SK-N-SH (cell line): ENCODE results near the gene PARD3. TPM values are rescaled to one million over a fixed set of nuclear protein-coding genes. Genes with fewer than 3 reads are reported as not detected.

ENCODE experiments used
- CTCF ChIA-PET: fragments of 300-600, 350-600 bp; formaldehyde crosslinking; extraction: SDS; loops from one replicate; lab custom pipeline; 2021; lab: Yijun Ruan, JAX
- POLR2A ChIA-PET: fragments of 350-600 bp; sonication (Branson Sonifier 250); formaldehyde crosslinking; extraction: SDS; loops from one replicate; lab custom pipeline; 2020; ENCODE audit warnings: antibody characterized with exemption, inconsistent platforms; lab: Yijun Ruan, JAX
- DNase-seq: peaks from one replicate; pipeline ENCODE4 v3.0.0; 2012
- H2AFZ ChIP-seq: fragments of 200-600 bp; sonication (generic); 2 replicates; pipeline ENCODE4 v1.8.1; 2016; ENCODE audit warnings: antibody characterized with exemption, mild to moderate bottlenecking, low read depth
- H3F3A ChIP-seq: fragments of 200-600 bp; sonication (generic); replicated peaks from 2 replicates; pipeline ENCODE3; 2016; ENCODE audit warnings: antibody characterized with exemption, mild to moderate bottlenecking; ENCODE audit not compliant: insufficient read depth
- H3K27ac ChIP-seq, 2 experiments: fragments of 200-500 bp in 1 of 2; fragments of 200-600 bp in 1 of 2; sonication (Bioruptor generic) in 1 of 2; sonication (generic), shearing (Covaris generic) in 1 of 2; 2 replicates each; pipeline versions ENCODE4 v1.5.1 to v1.6.1; 2014 to 2016; ENCODE audit warnings: low read depth in 2 of 2, inconsistent platforms in 1 of 2, low read length in 1 of 2, mild to moderate bottlenecking in 1 of 2, mixed read lengths in 1 of 2
- H3K27me3 ChIP-seq: fragments of 200-600 bp; sonication (generic), shearing (Covaris generic); 2 replicates; pipeline ENCODE4 v1.6.1; 2016; ENCODE audit warnings: mixed run types; ENCODE audit not compliant: insufficient read depth
- H3K36me3 ChIP-seq, 2 experiments: fragments of 200-500 bp in 1 of 2; fragments of 200-600 bp in 1 of 2; sonication (Bioruptor generic) in 1 of 2; sonication (generic) in 1 of 2; replicated peaks in 1 of 2; 2 replicates each; pipeline versions ENCODE3 to v1.5.1; 2014 to 2016; ENCODE audit warnings: low read length in 1 of 2, mild to moderate bottlenecking in 1 of 2; ENCODE audit not compliant: insufficient read depth in 2 of 2, control insufficient read depth in 1 of 2
- H3K4me1 ChIP-seq, 2 experiments: fragments of 200-500 bp in 1 of 2; fragments of 200-600 bp in 1 of 2; sonication (Bioruptor generic) in 1 of 2; sonication (generic), shearing (Covaris generic) in 1 of 2; 2 replicates each; pipeline versions ENCODE4 v1.5.1 to v1.6.1; 2014 to 2016; ENCODE audit warnings: low read depth in 1 of 2, low read length in 1 of 2, mixed run types in 1 of 2; ENCODE audit not compliant: insufficient read depth in 2 of 2, control insufficient read depth in 1 of 2
- H3K4me2 ChIP-seq: fragments of 200-600 bp; sonication (generic), shearing (Covaris generic); 2 replicates; pipeline ENCODE4 v1.6.1; 2017; ENCODE audit warnings: mixed run types
- H3K4me3 ChIP-seq, 2 experiments: fragments of 200-500 bp in 1 of 2; fragments of 200-600 bp in 1 of 2; sonication (Bioruptor generic) in 1 of 2; sonication (generic), shearing (Covaris generic) in 1 of 2; 2 replicates each; pipeline versions ENCODE4 v1.5.1 to v1.8.1; 2014 to 2016; ENCODE audit warnings: low read depth in 2 of 2, inconsistent platforms in 1 of 2, low read length in 1 of 2, mild to moderate bottlenecking in 1 of 2, mixed read lengths in 1 of 2, moderate library complexity in 1 of 2
- H3K79me2 ChIP-seq: fragments of 200-600 bp; sonication (generic); 2 replicates; pipeline ENCODE4 v1.8.1; 2017; ENCODE audit warnings: mild to moderate bottlenecking; ENCODE audit not compliant: insufficient read depth
- H3K9ac ChIP-seq: fragments of 200-600 bp; sonication (generic); 2 replicates; pipeline ENCODE4 v1.6.1; 2017; ENCODE audit warnings: mixed run types
- H3K9me2 ChIP-seq: fragments of 200-600 bp; sonication (generic); 2 replicates; pipeline ENCODE4 v1.6.1; 2017; ENCODE audit warnings: mixed run types
- H3K9me3 ChIP-seq: fragments of 200-600 bp; sonication (generic); 2 replicates; pipeline ENCODE4 v1.6.1; 2017; ENCODE audit warnings: mixed run types, mild to moderate bottlenecking, moderate library complexity
- H4K20me1 ChIP-seq: fragments of 200-600 bp; sonication (generic); 2 replicates; pipeline ENCODE4 v1.6.1; 2017; ENCODE audit warnings: mild to moderate bottlenecking, mixed run types; ENCODE audit not compliant: insufficient read depth
- CTCF ChIP-seq: fragments of 200-600 bp; sonication (generic); IDR thresholded peaks from 2 replicates; pipeline ENCODE4 v1.6.1; 2017; ENCODE audit warnings: antibody characterized with exemption, mild to moderate bottlenecking, moderate library complexity
- ELF1 ChIP-seq: IDR thresholded peaks from 2 replicates; pipeline ENCODE4 v1.4.0; 2012
- FOXM1 ChIP-seq: IDR thresholded peaks from 2 replicates; pipeline ENCODE4 v1.4.0; 2012; ENCODE audit warnings: low read depth, mild to moderate bottlenecking
- IRF3 ChIP-seq: fragments of 150-350 bp; IDR thresholded peaks from 2 replicates; pipeline ENCODE4 v1.6.1; 2016; ENCODE audit warnings: mild to moderate bottlenecking, low read depth, low read length
- JUND ChIP-seq: IDR thresholded peaks from 2 replicates; pipeline ENCODE4 v1.4.0; 2012
- MEF2A ChIP-seq: IDR thresholded peaks from 2 replicates; pipeline ENCODE4 v1.4.0; 2012; ENCODE audit warnings: low read depth, borderline replicate concordance
- MXI1 ChIP-seq: IDR thresholded peaks from 2 replicates; pipeline ENCODE4 v1.6.1; 2012; ENCODE audit warnings: mild to moderate bottlenecking, low read depth, low read length, improper control_type of control experiment
- POLR2AphosphoS5 ChIP-seq: IDR thresholded peaks from 2 replicates; pipeline ENCODE4 v1.6.1; 2012; ENCODE audit warnings: low read depth, low read length
- RAD21 ChIP-seq: IDR thresholded peaks from 2 replicates; pipeline ENCODE4 v1.6.1; 2012; ENCODE audit warnings: mild to moderate bottlenecking, low read length
- REST ChIP-seq: IDR thresholded peaks from 2 replicates; pipeline ENCODE4 v1.6.1; 2012; ENCODE audit warnings: mild to moderate bottlenecking, low read depth, low read length, moderate library complexity
- RFX5 ChIP-seq: IDR thresholded peaks from 2 replicates; pipeline ENCODE4 v1.6.1; 2012; ENCODE audit warnings: mild to moderate bottlenecking, improper control_type of control experiment, low read length
- SMC3 ChIP-seq: IDR thresholded peaks from 2 replicates; pipeline ENCODE4 v1.6.1; 2012; ENCODE audit warnings: low read depth, low read length, improper control_type of control experiment
- TCF12 ChIP-seq: IDR thresholded peaks from 2 replicates; pipeline ENCODE4 v1.4.0; 2012
- TEAD4 ChIP-seq: IDR thresholded peaks from 2 replicates; pipeline ENCODE4 v1.4.0; 2012; ENCODE audit warnings: mild to moderate bottlenecking, borderline replicate concordance; ENCODE audit not compliant: insufficient read depth
- USF1 ChIP-seq: IDR thresholded peaks from 2 replicates; pipeline ENCODE4 v1.4.0; 2012; ENCODE audit warnings: low read depth, borderline replicate concordance
- USF2 ChIP-seq: fragments of 150-350 bp; IDR thresholded peaks from 2 replicates; pipeline ENCODE4 v1.6.1; 2017; ENCODE audit warnings: antibody characterized with exemption, low read length, low read depth, borderline replicate concordance
- YY1 ChIP-seq: IDR thresholded peaks from 2 replicates; pipeline ENCODE4 v1.4.0; 2012; ENCODE audit warnings: low read depth, mild to moderate bottlenecking
- ZBTB33 ChIP-seq: IDR thresholded peaks from 2 replicates; pipeline ENCODE4 v1.4.0; 2012; ENCODE audit warnings: low read depth, borderline replicate concordance
- WGBS: methylation state at CpG from one replicate; pipeline ENCODE4 v1.1.6; 2017; ENCODE audit warnings: low lambda C conversion rate; 5-methylcytosine and 5-hydroxymethylcytosine counted together
- polyA plus RNA-seq, 3 experiments: library from polyadenylated mRNA; depleted of rRNA; stranded (reverse); fragments of >200 nt; gene quantifications; 2 replicates each; pipeline ENCODE4 v1.2.3, GENCODE V29; 2012

Gene PARD3
- polyA plus RNA-seq, 1 of the 3 experiments (the other 2 are of a cell fraction), result 29.4 TPM

GRCh38 chr10:34798654-34799053 is 16.4 kb downstream of the PARD3 start (continued):
- no peak for TF ChIP-seq REST
- no peak for TF ChIP-seq USF1
- TF ChIP-seq JUND, result no peak
- TF ChIP-seq SMC3, result no peak
- no peak for TF ChIP-seq TEAD4
- TF ChIP-seq ELF1, result no peak

- Histone ChIP-seq H3F3A (no peaks in the 10 kb centered on the region), H2AFZ (no peak overlapping the region), H3K9me3 (no peaks in the 10 kb centered on the region), H3K27ac (no peak overlapping the region), H3K4me3 (no peak overlapping the region), H4K20me1 (peaks cover 81% of the 10 kb centered on the region), H3K4me1 (peaks cover 0 to 15% of the 10 kb centered on the region in 2 experiments; a peak in 1 of 4 replicates), H3K27me3 (no peaks in the 10 kb centered on the region), H3K9ac (no peak overlapping the region), H3K9me2 (no peaks in the 10 kb centered on the region), H3K4me2 (no peak overlapping the region), H3K36me3 (no peaks in the 10 kb centered on the region), H3K79me2 (peaks cover 98% of the 10 kb centered on the region)
- CTCF ChIA-PET, result interaction anchor here (0.9 to 2.3 kb wide), 3 partner anchors 16 to 74 kb away, joined by 4 to 8 read pairs (median 5); no protein-coding TSS in a partner anchor
- WGBS, result 98% methylated on average over 6 of the region's 6 CpGs
- POLR2A ChIA-PET, result no interaction called here
- DNase-seq, result no peak
- no peak for TF ChIP-seq TCF12
- TF ChIP-seq POLR2AphosphoS5, result no peak
- no peak for TF ChIP-seq ZBTB33
- no peak for TF ChIP-seq MEF2A
- TF ChIP-seq YY1, result no peak
- no peak for TF ChIP-seq REST
- no peak for TF ChIP-seq IRF3
- TF ChIP-seq FOXM1, result no peak
- no peak for TF ChIP-seq MXI1
- TF ChIP-seq RFX5, result no peak
- no peak for TF ChIP-seq SMC3
- TF ChIP-seq USF2, result no peak
- TF ChIP-seq RAD21, result no peak
- no peak for TF ChIP-seq CTCF
Measured at GRCh38 chr10:34797155-34797554, 17.9 kb downstream of the PARD3 start.
